K562 (cell line): Measurements from ENCODE around the gene FCAMR. TPM values are rescaled to one million over a fixed set of nuclear protein-coding genes. Genes with fewer than 3 reads are reported as not detected.

ENCODE experiments used
- CEBPB ChIP-seq: fragments of 450-650 bp; IDR thresholded peaks from 2 replicates; pipeline ENCODE4 v1.6.1; 2016; ENCODE audit warnings: missing genetic modification characterization, missing compliant biosample characterization
- MYC ChIP-seq, 2 experiments: fragments of 250-450 bp in 1 of 2; sonication (Bioruptor Pico) in 1 of 2; IDR thresholded peaks; 2 replicates each; pipeline versions ENCODE4 v1.5.1 to v1.6.1; 2012 to 2021; ENCODE audit warnings: low read depth in 2 of 2, borderline replicate concordance in 1 of 2, improper control_type of control experiment in 1 of 2, low read length in 1 of 2, mild to moderate bottlenecking in 1 of 2, moderate library complexity in 1 of 2
- RAD51 ChIP-seq: fragments of 450-650 bp; IDR thresholded peaks from 2 replicates; pipeline ENCODE4 v1.7.1; 2016; ENCODE audit warnings: low read depth, mild to moderate bottlenecking, borderline replicate concordance
- SMARCE1 ChIP-seq: fragments of 450-650 bp; IDR thresholded peaks from 2 replicates; pipeline ENCODE4 v1.7.1; 2016; ENCODE audit warnings: mild to moderate bottlenecking
- STAT5A ChIP-seq: IDR thresholded peaks from 2 replicates; pipeline ENCODE4 v1.6.1; 2012; ENCODE audit warnings: low read length, inconsistent platforms, borderline replicate concordance
- ZNF583 ChIP-seq: fragments of 250-450 bp; sonication (Bioruptor Pico); IDR thresholded peaks from 2 replicates; pipeline ENCODE4 v1.4.0; 2020
- polyA plus RNA-seq, 8 experiments: library from polyadenylated mRNA; depleted of rRNA in 4 of 8; stranded (reverse) in 5 of 8; unstranded in 3 of 8; fragments of >200 nt; fragmentation: Nextera tagmentation in 2 of 8; fragmentation: Illumina TruSeq in 1 of 8; extraction: Ambion mirVana in 2 of 8; extraction: Trizol in 1 of 8; gene quantifications; 2 replicates each; pipeline versions ENCODE4 v1.2.1 to v1.2.3, GENCODE V29; 2011 to 2014; ENCODE audit warnings: inconsistent platforms in 1 of 8, missing spikeins in 1 of 8
- total RNA-seq, 7 experiments: library from RNA; depleted of rRNA in 6 of 7; stranded (reverse); fragments of >200 nt in 6 of 7; fragmentation: Illumina TruSeq in 2 of 7; extraction: Trizol in 2 of 7; gene quantifications; 2 replicates each; pipeline versions ENCODE4 v1.2.1 to v1.2.3, GENCODE V29; 2011 to 2021; ENCODE audit warnings: low replicate concordance in 1 of 7
- TF ChIP-seq, protein P1 (sequence below): sonication (generic); formaldehyde crosslinking; IDR thresholded peaks from 2 replicates; pipeline ENCODE4 v1.8.0; 2022; ENCODE audit warnings: mild to moderate bottlenecking, missing genetic modification reagents
- TF ChIP-seq, protein P2 (sequence below): sonication (generic); formaldehyde crosslinking; IDR thresholded peaks from 2 replicates; pipeline ENCODE4 v1.9.0; 2022; ENCODE audit warnings: mild to moderate bottlenecking, missing genetic modification reagents

FCAMR gene
- total and polyA plus RNA-seq, 9 of the 15 experiments (the other 6 are each of a cell fraction or from before 2014, with no cell fraction given) = not detected

DNA sequence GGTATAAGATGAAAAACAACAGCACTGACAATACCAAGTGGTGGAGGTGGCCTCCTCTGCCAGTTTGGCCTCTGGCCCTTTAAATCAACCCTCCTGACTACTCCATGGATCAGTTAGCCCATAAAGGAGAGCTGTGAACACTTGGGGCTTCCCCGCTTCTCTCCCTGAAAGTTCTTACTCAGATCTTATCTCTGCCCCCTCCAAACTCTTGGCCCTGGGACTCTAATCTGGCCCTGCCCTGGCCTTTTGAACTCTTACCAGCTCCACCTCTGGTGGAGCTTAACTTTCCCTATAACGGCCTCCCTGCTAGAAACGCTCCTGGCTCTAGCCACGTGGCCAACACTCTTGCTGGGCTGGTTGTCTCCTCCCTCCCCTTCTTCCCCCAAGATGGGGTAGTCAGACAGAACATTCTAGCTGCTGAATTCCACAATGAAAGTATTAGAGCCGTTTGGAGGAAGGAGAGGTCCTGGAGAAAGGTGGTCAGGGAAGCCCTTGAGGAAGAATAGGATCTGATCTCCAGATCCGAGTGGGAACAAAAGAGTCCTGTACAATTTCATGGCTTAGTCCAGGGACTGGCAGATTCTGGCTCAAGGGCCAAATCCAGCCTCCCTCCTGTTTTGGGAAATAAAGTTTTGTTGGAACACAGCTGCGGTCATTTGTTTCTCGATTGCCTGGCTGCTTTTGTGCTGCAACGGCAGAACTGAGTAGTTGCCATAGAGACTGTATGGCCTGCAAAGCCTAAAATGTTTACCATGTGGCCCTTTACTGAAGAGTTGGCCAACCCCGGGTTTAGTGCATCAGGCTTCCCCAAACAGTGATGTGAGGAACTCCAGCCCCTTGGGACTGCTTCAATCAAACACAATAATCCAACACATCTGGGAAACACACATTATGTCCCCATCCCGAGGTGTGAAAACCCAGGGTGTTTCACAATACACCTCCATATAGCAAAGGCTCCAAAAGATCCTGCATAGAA, 14.5 kb downstream of the FCAMR start (continued):
- TF ChIP-seq MYC (IDR thresholded peaks at IDR 0.05; ENCODE audit: low read depth, low read length) (peak; percentile 90), MYC (CRISPR knock-in tag; IDR thresholded peaks at IDR 0.05; ENCODE audit: borderline replicate concordance, low read depth) (no peak), ZNF583 (CRISPR knock-in tag) (peak; percentile 36; the same call in 1 of the 2 replicates), RAD51 (peak; percentile 83), CEBPB (peak; percentile 65), SMARCE1 (peak; percentile 32; the same call in 1 of the 2 replicates), STAT5A (no peak)
- TF ChIP-seq, protein P1, sequence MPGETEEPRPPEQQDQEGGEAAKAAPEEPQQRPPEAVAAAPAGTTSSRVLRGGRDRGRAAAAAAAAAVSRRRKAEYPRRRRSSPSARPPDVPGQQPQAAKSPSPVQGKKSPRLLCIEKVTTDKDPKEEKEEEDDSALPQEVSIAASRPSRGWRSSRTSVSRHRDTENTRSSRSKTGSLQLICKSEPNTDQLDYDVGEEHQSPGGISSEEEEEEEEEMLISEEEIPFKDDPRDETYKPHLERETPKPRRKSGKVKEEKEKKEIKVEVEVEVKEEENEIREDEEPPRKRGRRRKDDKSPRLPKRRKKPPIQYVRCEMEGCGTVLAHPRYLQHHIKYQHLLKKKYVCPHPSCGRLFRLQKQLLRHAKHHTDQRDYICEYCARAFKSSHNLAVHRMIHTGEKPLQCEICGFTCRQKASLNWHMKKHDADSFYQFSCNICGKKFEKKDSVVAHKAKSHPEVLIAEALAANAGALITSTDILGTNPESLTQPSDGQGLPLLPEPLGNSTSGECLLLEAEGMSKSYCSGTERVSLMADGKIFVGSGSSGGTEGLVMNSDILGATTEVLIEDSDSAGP = peak; percentile 71
- TF ChIP-seq, protein P2, sequence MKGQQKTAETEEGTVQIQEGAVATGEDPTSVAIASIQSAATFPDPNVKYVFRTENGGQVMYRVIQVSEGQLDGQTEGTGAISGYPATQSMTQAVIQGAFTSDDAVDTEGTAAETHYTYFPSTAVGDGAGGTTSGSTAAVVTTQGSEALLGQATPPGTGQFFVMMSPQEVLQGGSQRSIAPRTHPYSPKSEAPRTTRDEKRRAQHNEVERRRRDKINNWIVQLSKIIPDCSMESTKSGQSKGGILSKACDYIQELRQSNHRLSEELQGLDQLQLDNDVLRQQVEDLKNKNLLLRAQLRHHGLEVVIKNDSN (CRISPR knock-in tag) = peak; percentile 58; the same call in 1 of the 2 replicates
- TF ChIP-seq, all 486 proteins: peak for 49
